IMR-90 (cell line): ENCODE results near the gene RAPGEF5. TPM values are rescaled to one million over a fixed set of nuclear protein-coding genes. Genes with fewer than 3 reads are reported as not detected.

Source experiments
- ATAC-seq: fragments of 200-7000 bp; cut with Tn5 transposase; 2 replicates; pipeline ENCODE4 v1.9.1; 2020; ENCODE audit warnings: low read depth, mild to moderate bottlenecking, moderate library complexity
- BruUV-seq: library from RNA; stranded (reverse); fragments of 400-500 nt; replicated peaks from 2 replicates; lab custom pipeline; 2021; lab: Mats Ljungman, UMichigan
- CTCF ChIA-PET: fragments of 300-600 bp; formaldehyde crosslinking; extraction: SDS; loops from one replicate; lab custom pipeline; 2021; ENCODE audit warnings: antibody characterized with exemption; lab: Yijun Ruan, JAX
- POLR2A ChIA-PET: fragments of 300-600 bp; sonication (Branson Sonifier 250); formaldehyde crosslinking; loops from one replicate; lab custom pipeline; 2022; ENCODE audit warnings: antibody characterized with exemption; ENCODE audit not compliant: unreplicated experiment; lab: Charles Lee
- DNase-seq: peaks from one replicate; pipeline ENCODE4 v3.0.0; 2013
- H2AFZ ChIP-seq: replicated peaks from 2 replicates; pipeline ENCODE3; 2013; ENCODE audit warnings: low read length, mild to moderate bottlenecking; ENCODE audit not compliant: poor library complexity
- H2AK5ac ChIP-seq: 2 replicates; pipeline ENCODE4 v1.6.1; 2013; ENCODE audit warnings: low read depth, low read length, inconsistent platforms
- H2AK9ac ChIP-seq: replicated peaks from 2 replicates; pipeline ENCODE3; 2013; ENCODE audit warnings: mild to moderate bottlenecking, low read depth, low read length, moderate library complexity; ENCODE audit not compliant: poor library complexity
- H2BK120ac ChIP-seq: 2 replicates; pipeline ENCODE4 v1.6.1; 2013; ENCODE audit warnings: low read depth, low read length, inconsistent platforms
- H2BK15ac ChIP-seq: 3 replicates; pipeline ENCODE4 v1.6.1; 2013; ENCODE audit warnings: low read depth, low read length, inconsistent platforms
- H2BK20ac ChIP-seq: 2 replicates; pipeline ENCODE4 v1.6.1; 2013; ENCODE audit warnings: low read depth, mild to moderate bottlenecking, inconsistent platforms, low read length, moderate library complexity
- H2BK5ac ChIP-seq: 2 replicates; pipeline ENCODE4 v1.6.1; 2013; ENCODE audit warnings: mild to moderate bottlenecking, low read depth, low read length, inconsistent platforms; ENCODE audit not compliant: poor library complexity, severe bottlenecking
- H3K14ac ChIP-seq: replicated peaks from 2 replicates; pipeline ENCODE4 v1.6.1; 2013; ENCODE audit warnings: low read depth, low read length, inconsistent platforms
- H3K18ac ChIP-seq: 2 replicates; pipeline ENCODE4 v1.6.1; 2013; ENCODE audit warnings: low read depth, low read length, control low read depth
- H3K23ac ChIP-seq: 2 replicates; pipeline ENCODE4 v1.6.1; 2013; ENCODE audit warnings: low read depth, low read length, inconsistent platforms
- H3K27ac ChIP-seq: 2 replicates; pipeline ENCODE4 v1.5.1; 2013; ENCODE audit warnings: mild to moderate bottlenecking, control low read depth, low read length; ENCODE audit not compliant: insufficient read depth
- H3K27me3 ChIP-seq: 2 replicates; pipeline ENCODE4 v1.6.1; 2013; ENCODE audit warnings: low read length; ENCODE audit not compliant: control insufficient read depth, insufficient read depth
- H3K36me3 ChIP-seq: 2 replicates; pipeline ENCODE4 v1.6.1; 2013; ENCODE audit warnings: low read length, mixed read lengths; ENCODE audit not compliant: control insufficient read depth, insufficient read depth
- H3K4ac ChIP-seq: 2 replicates; pipeline ENCODE4 v1.6.1; 2013; ENCODE audit warnings: low read depth, low read length, inconsistent platforms
- H3K4me1 ChIP-seq: 2 replicates; pipeline ENCODE4 v1.6.1; 2013; ENCODE audit warnings: low read length, mixed read lengths; ENCODE audit not compliant: control insufficient read depth, insufficient read depth
- H3K4me2 ChIP-seq: 2 replicates; pipeline ENCODE4 v1.6.1; 2013; ENCODE audit warnings: low read depth, mild to moderate bottlenecking, control low read depth, low read length, moderate library complexity
- H3K4me3 ChIP-seq: 2 replicates; pipeline ENCODE4 v1.5.1; 2013; ENCODE audit warnings: low read depth, mild to moderate bottlenecking, control low read depth, low read length, moderate library complexity; ENCODE audit not compliant: insufficient read depth
- H3K56ac ChIP-seq: 2 replicates; pipeline ENCODE4 v1.6.1; 2013; ENCODE audit warnings: low read length, inconsistent platforms; ENCODE audit not compliant: insufficient read depth; ENCODE audit errors: extremely low read depth
- H3K79me1 ChIP-seq, 2 experiments: 2 replicates each; pipeline ENCODE4 v1.6.1; 2013; ENCODE audit warnings: low read length in 2 of 2, inconsistent platforms in 1 of 2, low read depth in 1 of 2
- H3K9ac ChIP-seq: 2 replicates; pipeline ENCODE4 v1.6.1; 2013; ENCODE audit warnings: low read depth, low read length, control low read depth
- H3K9me1 ChIP-seq: 2 replicates; pipeline ENCODE4 v1.6.1; 2013; ENCODE audit warnings: low read length, inconsistent platforms; ENCODE audit not compliant: insufficient read depth
- H3K9me3 ChIP-seq: 2 replicates; pipeline ENCODE4 v1.6.1; 2013; ENCODE audit warnings: low read length; ENCODE audit not compliant: control insufficient read depth, insufficient read depth
- H4K20me1 ChIP-seq: 2 replicates; pipeline ENCODE4 v1.6.1; 2013; ENCODE audit warnings: low read length, inconsistent platforms; ENCODE audit not compliant: insufficient read depth
- H4K5ac ChIP-seq: 2 replicates; pipeline ENCODE4 v1.6.1; 2013; ENCODE audit warnings: mild to moderate bottlenecking, low read depth, low read length, control low read depth
- H4K8ac ChIP-seq, 2 experiments: 2 replicates each; pipeline ENCODE4 v1.6.1; 2013; ENCODE audit warnings: low read depth in 2 of 2, low read length in 2 of 2, control low read depth in 1 of 2, inconsistent platforms in 1 of 2
- H4K91ac ChIP-seq: 2 replicates; pipeline ENCODE4 v1.6.1; 2013; ENCODE audit warnings: low read depth, low read length, inconsistent platforms; ENCODE audit not compliant: insufficient read depth
- RAD21 ChIP-seq: IDR thresholded peaks from 2 replicates; pipeline ENCODE4 v1.6.1; 2012; ENCODE audit warnings: low read length, improper control_type of control experiment
- RCOR1 ChIP-seq: IDR thresholded peaks from 2 replicates; pipeline ENCODE4 v1.6.1; 2012; ENCODE audit warnings: mild to moderate bottlenecking, low read length, improper control_type of control experiment; ENCODE audit not compliant: insufficient replicate concordance
- WGBS, 2 experiments: methylation state at CpG; one replicate each; pipeline versions ENCODE4 v1.1.5 to v1.1.7; 2013; ENCODE audit warnings: missing lambda C conversion rate in 2 of 2; ENCODE audit not compliant: insufficient read length in 1 of 2; ENCODE audit errors: extremely low coverage in 2 of 2; 5-methylcytosine and 5-hydroxymethylcytosine counted together
- dilution Hi-C: fragments of 300-500 bp; cut with HindIII; formaldehyde crosslinking; loops from one replicate; pipeline ENCODE4 v1.14.3; 2018; ENCODE audit warnings: low sequenced_read_pairs; ENCODE audit not compliant: unreplicated experiment
- in situ Hi-C: fragments of 300-500 bp; cut with MboI; formaldehyde crosslinking; loops from 3 replicates; pipeline ENCODE4 v1.14.3; 2019; ENCODE audit warnings: low sequenced_read_pairs, inconsistent platforms, mixed read lengths
- intact Hi-C: fragments of 100-400 bp; cut with micrococcal nuclease; formaldehyde crosslinking; loops from 2 replicates; pipeline ENCODE4 v1.10.0; 2022
- polyA plus RNA-seq, 3 experiments: library from polyadenylated mRNA; depleted of rRNA; stranded (reverse); fragments of >200 nt; gene quantifications; 2 replicates each; pipeline ENCODE4 v1.2.3, GENCODE V29; 2012; ENCODE audit warnings: low replicate concordance in 1 of 3
- total RNA-seq: library from RNA; depleted of rRNA; stranded (reverse); fragments of >200 nt; gene quantifications from 2 replicates; pipeline ENCODE4 v1.2.3, GENCODE V29; 2012

Gene RAPGEF5
- total and polyA plus RNA-seq, 2 of the 4 experiments (the other 2 are of a cell fraction), result 0.05 to 0.18 TPM

DNA sequence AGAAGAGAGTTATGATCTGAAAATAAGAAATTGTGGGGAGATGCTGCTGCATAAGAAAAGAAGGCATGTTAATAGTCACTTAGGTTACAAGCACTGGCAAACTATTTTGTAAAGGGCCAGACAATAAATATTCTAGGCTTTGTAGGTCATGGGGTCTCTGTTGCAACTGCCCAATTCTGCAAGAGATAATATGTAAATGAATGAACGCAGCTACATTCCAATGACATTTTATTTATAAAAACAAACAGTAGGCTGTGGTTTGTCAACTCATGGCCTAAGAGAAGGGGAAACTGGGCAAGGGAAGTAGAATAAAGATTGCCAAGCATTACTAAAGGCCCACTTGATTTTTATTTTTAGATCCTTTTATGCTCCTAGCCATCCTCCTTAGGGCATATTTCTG lies 133.1 kb downstream of the RAPGEF5 start:
- Histone ChIP-seq H2AFZ (no peak overlapping the region), H3K27ac (no peak overlapping the region), H3K9me1 (no peaks in the 10 kb centered on the region), H3K14ac (no peak overlapping the region), H3K4ac (no peak overlapping the region), H2AK9ac (no peak overlapping the region), H2BK20ac (no peak overlapping the region), H3K23ac (no peak overlapping the region), H4K5ac (no peak overlapping the region), H3K79me1 (no peaks in the 10 kb centered on the region), H2AK5ac (no peak overlapping the region), H3K18ac (no peak overlapping the region), H2BK120ac (no peak overlapping the region), H2BK5ac (no peak overlapping the region), H4K91ac (no peak overlapping the region), H4K8ac (no peak overlapping the region), H3K36me3 (no peaks in the 10 kb centered on the region), H2BK15ac (no peak overlapping the region), H3K9ac (no peak overlapping the region), H3K9me3 (no peaks in the 10 kb centered on the region), H3K56ac (no peak overlapping the region), H3K4me1 (no peaks in the 10 kb centered on the region), H3K4me2 (no peak overlapping the region), H3K27me3 (no peaks in the 10 kb centered on the region), H3K4me3 (no peak overlapping the region), H4K20me1 (no peaks in the 10 kb centered on the region)
- DNase-seq (no peak), ATAC-seq (peak; percentile 40)
- POLR2A ChIA-PET, result no interaction called here
- WGBS, 2 experiments, result no CpG with 5 or more reads among the region's 1 CpG
- dilution Hi-C loops, result no loop called here
- BruUV-seq, result no TSS peak
- in situ Hi-C loops, result no loop called here
- intact Hi-C loops, result loop anchor here (5.0 kb wide), 1 partner anchor 98 kb away; no protein-coding TSS in a partner anchor
- no peak for TF ChIP-seq RAD21
- TF ChIP-seq RCOR1, result no peak
- CTCF ChIA-PET, result no interaction called here
